GM12878 (cell line): ENCODE results near the gene GIGYF1. TPM values are rescaled to one million over a fixed set of nuclear protein-coding genes. Genes with fewer than 3 reads are reported as not detected.

Experiments used
- ATAC-seq: fragments of 200-7000 bp; cut with Tn5 transposase; 3 replicates; pipeline ENCODE4 v1.9.1; 2020; ENCODE audit warnings: mild to moderate bottlenecking, moderate library complexity
- BruUV-seq: library from RNA; stranded (reverse); fragments of 400-500 nt; replicated peaks from 2 replicates; lab custom pipeline; 2021; lab: Mats Ljungman, UMichigan
- CTCF ChIA-PET: fragments of 300-600 bp; sonication (Branson Sonifier 250); formaldehyde crosslinking; extraction: SDS; loops from one replicate; lab custom pipeline; 2021; ENCODE audit warnings: inconsistent platforms; lab: Yijun Ruan, JAX
- POLR2A ChIA-PET: fragments of 350-600 bp; formaldehyde crosslinking; extraction: SDS; loops from one replicate; lab custom pipeline; 2021; ENCODE audit warnings: inconsistent platforms; lab: Charles Lee
- RAD21 ChIA-PET: fragments of 300-600 bp; sonication (Branson Sonifier 250); formaldehyde crosslinking; loops from one replicate; lab custom pipeline; 2023; ENCODE audit warnings: antibody characterized with exemption; ENCODE audit not compliant: unreplicated experiment; lab: Charles Lee
- SMC1A ChIA-PET: fragments of 300-600 bp; sonication (Branson Sonifier 250); formaldehyde crosslinking; loops from one replicate; lab custom pipeline; 2023; ENCODE audit not compliant: unreplicated experiment, uncharacterized antibody; lab: Charles Lee
- DNase-seq: peaks from one replicate; pipeline ENCODE4 v3.0.0-alpha.2; 2011; ENCODE audit warnings: low read depth, low spot score
- FAIRE-seq: peaks from 3 replicates; lab custom pipeline; 2011; peaks lifted over from hg19 to GRCh38; lab: Jason Lieb, UNC
- H2AFZ ChIP-seq: 2 replicates; pipeline ENCODE4 v1.6.0; 2011; ENCODE audit warnings: low read depth, low read length, control low read depth; ENCODE audit not compliant: control insufficient read depth
- H3K27ac ChIP-seq: 2 replicates; pipeline ENCODE4 v1.5.1; 2011; ENCODE audit warnings: control low read depth; ENCODE audit not compliant: control insufficient read depth, insufficient read depth
- H3K27me3 ChIP-seq, 2 experiments: replicated peaks in 1 of 2; 2 replicates each; pipeline versions ENCODE4 v1.6.0 to v1.6.1; 2011; ENCODE audit warnings: low read length in 1 of 2; ENCODE audit not compliant: control insufficient read depth in 2 of 2, insufficient read depth in 2 of 2
- H3K36me3 ChIP-seq, 2 experiments: 2 replicates each; pipeline ENCODE4 v1.5.1; 2011; ENCODE audit warnings: low read length in 1 of 2; ENCODE audit not compliant: control insufficient read depth in 2 of 2, insufficient read depth in 2 of 2
- H3K4me1 ChIP-seq: 2 replicates; pipeline ENCODE4 v1.6.1; 2011; ENCODE audit warnings: mild to moderate bottlenecking, low read length, moderate library complexity, mixed read lengths; ENCODE audit not compliant: control insufficient read depth, insufficient read depth
- H3K4me2 ChIP-seq: 2 replicates; pipeline ENCODE4 v1.6.0; 2011; ENCODE audit warnings: control low read depth; ENCODE audit not compliant: control insufficient read depth, insufficient read depth
- H3K4me3 ChIP-seq: fragments of 200-600 bp; sonication (generic); 2 replicates; pipeline ENCODE4 v1.5.1; 2016
- H3K79me2 ChIP-seq: 2 replicates; pipeline ENCODE4 v1.6.0; 2011; ENCODE audit warnings: low read length; ENCODE audit not compliant: control insufficient read depth, insufficient read depth
- H3K9ac ChIP-seq: 2 replicates; pipeline ENCODE4 v1.8.0; 2011; ENCODE audit warnings: low read length, control low read depth, mixed read lengths; ENCODE audit not compliant: control insufficient read depth, insufficient read depth
- H3K9me3 ChIP-seq: replicated peaks from 3 replicates; pipeline ENCODE4 v1.5.1; 2011; ENCODE audit warnings: mild to moderate bottlenecking, low read length; ENCODE audit not compliant: control insufficient read depth, insufficient read depth
- H4K20me1 ChIP-seq: 2 replicates; pipeline ENCODE4 v1.6.0; 2011; ENCODE audit not compliant: control insufficient read depth, insufficient read depth
- BACH1 ChIP-seq: fragments of 450-650 bp; IDR thresholded peaks from 2 replicates; pipeline ENCODE4 v1.6.1; 2017; ENCODE audit warnings: mild to moderate bottlenecking, borderline replicate concordance
- CHD4 ChIP-seq: fragments of 200-600 bp; sonication (generic); IDR thresholded peaks from 2 replicates; pipeline ENCODE4 v1.6.1; 2016; ENCODE audit warnings: mild to moderate bottlenecking
- EED ChIP-seq: sonication (generic); IDR thresholded peaks from 2 replicates; pipeline ENCODE4 v1.6.1; 2016; ENCODE audit warnings: antibody characterized with exemption, low read depth
- ETV6 ChIP-seq, 2 experiments: fragments of 450-650 bp in 1 of 2; IDR thresholded peaks in 1 of 2; conservative IDR thresholded peaks in 1 of 2; 2 replicates each; pipeline ENCODE4 v1.6.1; 2014; ENCODE audit warnings: antibody characterized with exemption in 1 of 2, borderline replicate concordance in 1 of 2, low read depth in 1 of 2, mild to moderate bottlenecking in 1 of 2, moderate library complexity in 1 of 2
- IRF4 ChIP-seq: IDR thresholded peaks from 2 replicates; pipeline ENCODE4 v1.6.1; 2011; ENCODE audit warnings: low read depth, low read length
- KLF5 ChIP-seq: fragments of 450-650 bp; IDR thresholded peaks from 2 replicates; pipeline ENCODE4 v1.6.1; 2014; ENCODE audit warnings: mild to moderate bottlenecking; ENCODE audit not compliant: partially characterized antibody
- LARP7 ChIP-seq: fragments of 450-650 bp; IDR thresholded peaks from 2 replicates; pipeline ENCODE4 v1.6.1; 2017; ENCODE audit warnings: mild to moderate bottlenecking
- MEF2A ChIP-seq: IDR thresholded peaks from 2 replicates; pipeline ENCODE4 v1.6.1; 2011; ENCODE audit warnings: low read depth, mild to moderate bottlenecking, low read length, moderate library complexity; ENCODE audit not compliant: insufficient read depth
- NRF1 ChIP-seq: conservative IDR thresholded peaks from 2 replicates; pipeline ENCODE4 v1.6.1; 2011; ENCODE audit warnings: mild to moderate bottlenecking, low read depth, low read length, improper control_type of control experiment
- SIX5 ChIP-seq: IDR thresholded peaks from 2 replicates; pipeline ENCODE4 v1.6.1; 2011; ENCODE audit warnings: mild to moderate bottlenecking, low read depth, low read length, moderate library complexity; ENCODE audit not compliant: severe bottlenecking
- SUZ12 ChIP-seq: fragments of 200-600 bp; sonication (generic); IDR thresholded peaks from one replicate; pipeline ENCODE4 v1.6.1; 2018; ENCODE audit warnings: antibody characterized with exemption, mild to moderate bottlenecking; ENCODE audit not compliant: unreplicated experiment
- TARDBP ChIP-seq: IDR thresholded peaks from 2 replicates; pipeline ENCODE4 v1.6.1; 2016; ENCODE audit warnings: borderline replicate concordance
- TCF12 ChIP-seq: IDR thresholded peaks from 2 replicates; pipeline ENCODE4 v1.6.1; 2011; ENCODE audit warnings: low read depth, mild to moderate bottlenecking, low read length
- WRNIP1 ChIP-seq: IDR thresholded peaks from 2 replicates; pipeline ENCODE4 v1.6.1; 2011; ENCODE audit warnings: low read depth, low read length, improper control_type of control experiment, borderline replicate concordance
- WGBS: methylation state at CpG from one replicate; pipeline ENCODE4 v1.1.6; 2016; ENCODE audit warnings: low lambda C conversion rate; ENCODE audit not compliant: insufficient replicate concordance, insufficient coverage; ENCODE audit errors: missing lambda C conversion rate; 5-methylcytosine and 5-hydroxymethylcytosine counted together
- in situ Hi-C: fragments of 300-500 bp; cut with MboI; formaldehyde crosslinking; loops from 9 replicates; pipeline ENCODE4 v1.14.3; 2018; ENCODE audit warnings: mixed read lengths
- intact Hi-C: fragments of 100-400 bp; cut with micrococcal nuclease; formaldehyde crosslinking; loops from one replicate; pipeline ENCODE4 v1.14.2; 2022; ENCODE audit not compliant: unreplicated experiment
- polyA plus RNA-seq, 11 experiments: library from polyadenylated mRNA; depleted of rRNA in 4 of 11; unstranded in 6 of 11; stranded (reverse) in 5 of 11; fragments of >200 nt; fragmentation: Nextera tagmentation in 4 of 11; fragmentation: Illumina TruSeq in 1 of 11; extraction: Ambion mirVana in 4 of 11; extraction: Trizol in 1 of 11; gene quantifications; 1 replicate in 1 of 11; 2 replicates in 10 of 11; pipeline versions ENCODE4 v1.2.1 to v1.2.3, GENCODE V29; 2011 to 2016; ENCODE audit warnings: inconsistent platforms in 2 of 11, missing spikeins in 2 of 11, low read depth in 1 of 11
- total RNA-seq, 4 experiments: library from RNA; depleted of rRNA in 3 of 4; stranded (reverse); fragments of >200 nt in 3 of 4; fragmentation: Illumina TruSeq in 1 of 4; extraction: Trizol in 1 of 4; gene quantifications; 2 replicates each; pipeline versions ENCODE4 v1.2.1 to v1.2.3, GENCODE V29; 2013 to 2021
- TF ChIP-seq, protein P1 (sequence below): IDR thresholded peaks from 2 replicates; pipeline ENCODE4 v1.6.1; 2011; ENCODE audit warnings: low read depth, low read length, improper control_type of control experiment, borderline replicate concordance
- TF ChIP-seq, protein P2 (sequence below): IDR thresholded peaks from 2 replicates; pipeline ENCODE4 v1.6.1; 2012; ENCODE audit warnings: low read depth, low read length, improper control_type of control experiment
- TF ChIP-seq, protein P3 (sequence below): IDR thresholded peaks from 2 replicates; pipeline ENCODE4 v1.6.1; 2012; ENCODE audit warnings: low read depth, low read length, improper control_type of control experiment
- TF ChIP-seq, protein P4 (sequence below): fragments of 450-650 bp; IDR thresholded peaks from 2 replicates; pipeline ENCODE4 v1.6.1; 2017; ENCODE audit warnings: borderline replicate concordance

The GIGYF1 gene
- total and polyA plus RNA-seq, 10 of the 15 experiments (the other 5 are each of a cell fraction or from before 2014, with no cell fraction given), result 0.31 to 47.2 (median 9.9) TPM

DNA sequence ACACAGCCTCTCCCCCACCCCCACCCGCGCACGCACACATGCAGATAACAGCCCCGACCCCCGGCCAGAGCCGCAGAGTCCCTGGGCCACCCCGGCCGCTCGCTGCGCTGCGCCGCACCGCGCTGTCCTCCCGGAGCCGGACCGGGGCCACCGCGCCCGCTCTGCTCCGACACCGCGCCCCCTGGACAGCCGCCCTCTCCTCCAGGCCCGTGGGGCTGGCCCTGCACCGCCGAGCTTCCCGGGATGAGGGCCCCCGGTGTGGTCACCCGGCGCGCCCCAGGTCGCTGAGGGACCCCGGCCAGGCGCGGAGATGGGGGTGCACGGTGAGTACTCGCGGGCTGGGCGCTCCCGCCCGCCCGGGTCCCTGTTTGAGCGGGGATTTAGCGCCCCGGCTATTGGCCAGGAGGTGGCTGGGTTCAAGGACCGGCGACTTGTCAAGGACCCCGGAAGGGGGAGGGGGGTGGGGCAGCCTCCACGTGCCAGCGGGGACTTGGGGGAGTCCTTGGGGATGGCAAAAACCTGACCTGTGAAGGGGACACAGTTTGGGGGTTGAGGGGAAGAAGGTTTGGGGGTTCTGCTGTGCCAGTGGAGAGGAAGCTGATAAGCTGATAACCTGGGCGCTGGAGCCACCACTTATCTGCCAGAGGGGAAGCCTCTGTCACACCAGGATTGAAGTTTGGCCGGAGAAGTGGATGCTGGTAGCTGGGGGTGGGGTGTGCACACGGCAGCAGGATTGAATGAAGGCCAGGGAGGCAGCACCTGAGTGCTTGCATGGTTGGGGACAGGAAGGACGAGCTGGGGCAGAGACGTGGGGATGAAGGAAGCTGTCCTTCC lies 26.8 kb upstream of the GIGYF1 start (continued):
- TF ChIP-seq WRNIP1 (no peak), MEF2A (no peak), EED (no peak), TCF12 (no peak)
- TF ChIP-seq, protein P1, sequence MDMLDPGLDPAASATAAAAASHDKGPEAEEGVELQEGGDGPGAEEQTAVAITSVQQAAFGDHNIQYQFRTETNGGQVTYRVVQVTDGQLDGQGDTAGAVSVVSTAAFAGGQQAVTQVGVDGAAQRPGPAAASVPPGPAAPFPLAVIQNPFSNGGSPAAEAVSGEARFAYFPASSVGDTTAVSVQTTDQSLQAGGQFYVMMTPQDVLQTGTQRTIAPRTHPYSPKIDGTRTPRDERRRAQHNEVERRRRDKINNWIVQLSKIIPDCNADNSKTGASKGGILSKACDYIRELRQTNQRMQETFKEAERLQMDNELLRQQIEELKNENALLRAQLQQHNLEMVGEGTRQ, result no peak

DNA sequence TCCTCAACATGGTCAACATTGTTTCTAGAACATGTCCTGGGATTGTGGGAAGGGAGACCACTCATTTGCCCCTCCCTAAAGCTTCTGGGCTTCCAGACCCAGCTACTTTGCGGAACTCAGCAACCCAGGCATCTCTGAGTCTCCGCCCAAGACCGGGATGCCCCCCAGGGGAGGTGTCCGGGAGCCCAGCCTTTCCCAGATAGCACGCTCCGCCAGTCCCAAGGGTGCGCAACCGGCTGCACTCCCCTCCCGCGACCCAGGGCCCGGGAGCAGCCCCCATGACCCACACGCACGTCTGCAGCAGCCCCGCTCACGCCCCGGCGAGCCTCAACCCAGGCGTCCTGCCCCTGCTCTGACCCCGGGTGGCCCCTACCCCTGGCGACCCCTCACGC lies 26.2 kb upstream of the GIGYF1 start, which contains the start of gene EPO:
EPO (plus strand) TSS at position 190 of the 392 bp plus-strand sequence. CDS start 513 bp downstream, outside the sequence.
- Histone ChIP-seq H4K20me1 (no peaks in the 10 kb centered on the region), H3K9ac (no peak within 1 kb of the TSS), H3K4me3 (no peak within 1 kb of the TSS), H3K4me1 (no peaks in the 10 kb centered on the region), H3K27me3 (peaks cover 4 to 11% of the 10 kb centered on the region in 2 experiments), H2AFZ (no peak within 1 kb of the TSS), H3K4me2 (no peak within 1 kb of the TSS), H3K9me3 (no peaks in the 10 kb centered on the region), H3K79me2 (no peaks in the 10 kb centered on the region), H3K27ac (no peak within 1 kb of the TSS), H3K36me3 (no peaks in the 10 kb centered on the region)
- no peak for DNase-seq
- intact Hi-C loops, result no loop called here
- BruUV-seq, result no TSS peak
- in situ Hi-C loops, result no loop called here
- ATAC-seq, result no peak
- ChIA-PET RAD21 (interaction anchor here (1.3 kb wide), 1 partner anchor 15 kb away, joined by 4 read pairs; the partner anchor contains the start of gene POP7), POLR2A (no interaction called here), CTCF (no interaction called here), SMC1A (no interaction called here)
- TF ChIP-seq, protein P2, sequence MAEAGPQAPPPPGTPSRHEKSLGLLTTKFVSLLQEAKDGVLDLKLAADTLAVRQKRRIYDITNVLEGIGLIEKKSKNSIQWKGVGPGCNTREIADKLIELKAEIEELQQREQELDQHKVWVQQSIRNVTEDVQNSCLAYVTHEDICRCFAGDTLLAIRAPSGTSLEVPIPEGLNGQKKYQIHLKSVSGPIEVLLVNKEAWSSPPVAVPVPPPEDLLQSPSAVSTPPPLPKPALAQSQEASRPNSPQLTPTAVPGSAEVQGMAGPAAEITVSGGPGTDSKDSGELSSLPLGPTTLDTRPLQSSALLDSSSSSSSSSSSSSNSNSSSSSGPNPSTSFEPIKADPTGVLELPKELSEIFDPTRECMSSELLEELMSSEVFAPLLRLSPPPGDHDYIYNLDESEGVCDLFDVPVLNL, result no peak
- TF ChIP-seq, protein P3, sequence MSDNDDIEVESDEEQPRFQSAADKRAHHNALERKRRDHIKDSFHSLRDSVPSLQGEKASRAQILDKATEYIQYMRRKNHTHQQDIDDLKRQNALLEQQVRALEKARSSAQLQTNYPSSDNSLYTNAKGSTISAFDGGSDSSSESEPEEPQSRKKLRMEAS, result no peak
- TF ChIP-seq ETV6 (conservative IDR thresholded peaks at IDR 0.05 in 1 of 2, IDR thresholded peaks at IDR 0.05 in 1 of 2; ENCODE audit: borderline replicate concordance in 1 of 2, low read depth in 1 of 2) (no peak), LARP7 (no peak), SUZ12 (no peak), WRNIP1 (no peak), CHD4 (no peak), IRF4 (no peak), KLF5 (no peak), NRF1 (no peak), BACH1 (no peak), TARDBP (no peak), SIX5 (no peak)
- TF ChIP-seq, protein P4, sequence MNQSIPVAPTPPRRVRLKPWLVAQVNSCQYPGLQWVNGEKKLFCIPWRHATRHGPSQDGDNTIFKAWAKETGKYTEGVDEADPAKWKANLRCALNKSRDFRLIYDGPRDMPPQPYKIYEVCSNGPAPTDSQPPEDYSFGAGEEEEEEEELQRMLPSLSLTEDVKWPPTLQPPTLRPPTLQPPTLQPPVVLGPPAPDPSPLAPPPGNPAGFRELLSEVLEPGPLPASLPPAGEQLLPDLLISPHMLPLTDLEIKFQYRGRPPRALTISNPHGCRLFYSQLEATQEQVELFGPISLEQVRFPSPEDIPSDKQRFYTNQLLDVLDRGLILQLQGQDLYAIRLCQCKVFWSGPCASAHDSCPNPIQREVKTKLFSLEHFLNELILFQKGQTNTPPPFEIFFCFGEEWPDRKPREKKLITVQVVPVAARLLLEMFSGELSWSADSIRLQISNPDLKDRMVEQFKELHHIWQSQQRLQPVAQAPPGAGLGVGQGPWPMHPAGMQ, result no peak
- WGBS, result 23% methylated on average over 20 of the region's 21 CpGs
- FAIRE-seq, result no peak
